GM12878 (cell line): ENCODE data around the gene APOBEC3B. TPM values are rescaled to one million over a fixed set of nuclear protein-coding genes. Genes with fewer than 3 reads are reported as not detected.

Experiments
- NBN ChIP-seq: fragments of 450-650 bp; IDR thresholded peaks from 2 replicates; pipeline ENCODE4 v1.6.1; 2016
- NFYA ChIP-seq: IDR thresholded peaks from 2 replicates; pipeline ENCODE4 v1.6.1; 2011; ENCODE audit warnings: low read depth, mild to moderate bottlenecking, low read length, improper control_type of control experiment, borderline replicate concordance
- NRF1 ChIP-seq: conservative IDR thresholded peaks from 2 replicates; pipeline ENCODE4 v1.6.1; 2011; ENCODE audit warnings: mild to moderate bottlenecking, low read depth, low read length, improper control_type of control experiment
- RB1 ChIP-seq: fragments of 450-650 bp; formaldehyde crosslinking; IDR thresholded peaks from 2 replicates; pipeline ENCODE4 v1.6.1; 2017; ENCODE audit warnings: mild to moderate bottlenecking, borderline replicate concordance
- STAT3 ChIP-seq: IDR thresholded peaks from 2 replicates; pipeline ENCODE4 v1.6.1; 2011; ENCODE audit warnings: low read depth, low read length, improper control_type of control experiment
- TBL1XR1 ChIP-seq: IDR thresholded peaks from 2 replicates; pipeline ENCODE4 v1.6.1; 2012; ENCODE audit warnings: low read depth, low read length, improper control_type of control experiment
- TCF7 ChIP-seq: IDR thresholded peaks from 2 replicates; pipeline ENCODE4 v1.6.1; 2014; ENCODE audit warnings: antibody characterized with exemption, borderline replicate concordance
- polyA plus RNA-seq, 11 experiments: library from polyadenylated mRNA; depleted of rRNA in 4 of 11; unstranded in 6 of 11; stranded (reverse) in 5 of 11; fragments of >200 nt; fragmentation: Nextera tagmentation in 4 of 11; fragmentation: Illumina TruSeq in 1 of 11; extraction: Ambion mirVana in 4 of 11; extraction: Trizol in 1 of 11; gene quantifications; 1 replicate in 1 of 11; 2 replicates in 10 of 11; pipeline versions ENCODE4 v1.2.1 to v1.2.3, GENCODE V29; 2011 to 2016; ENCODE audit warnings: inconsistent platforms in 2 of 11, missing spikeins in 2 of 11, low read depth in 1 of 11
- total RNA-seq, 4 experiments: library from RNA; depleted of rRNA in 3 of 4; stranded (reverse); fragments of >200 nt in 3 of 4; fragmentation: Illumina TruSeq in 1 of 4; extraction: Trizol in 1 of 4; gene quantifications; 2 replicates each; pipeline versions ENCODE4 v1.2.1 to v1.2.3, GENCODE V29; 2013 to 2021
- TF ChIP-seq, protein P1 (sequence below): fragments of 150-350 bp; IDR thresholded peaks from 2 replicates; pipeline ENCODE4 v1.6.1; 2014; ENCODE audit warnings: mild to moderate bottlenecking, low read depth, low read length
- TF ChIP-seq, protein P2 (sequence below): fragments of 450-650 bp; conservative IDR thresholded peaks from 2 replicates; pipeline ENCODE4 v1.6.1; 2017; ENCODE audit warnings: mild to moderate bottlenecking, moderate library complexity
- TF ChIP-seq, protein P3 (sequence below): fragments of 450-650 bp; IDR thresholded peaks from 2 replicates; pipeline ENCODE4 v1.6.1; 2014; ENCODE audit warnings: mild to moderate bottlenecking
- TF ChIP-seq, protein P4 (sequence below): fragments of 450-650 bp; formaldehyde crosslinking; IDR thresholded peaks from 2 replicates; pipeline ENCODE4 v1.4.0; 2022; ENCODE audit warnings: mild to moderate bottlenecking, moderate library complexity
- TF ChIP-seq, protein P5 (sequence below): fragments of 450-650 bp; IDR thresholded peaks from 2 replicates; pipeline ENCODE4 v1.6.1; 2017; ENCODE audit warnings: borderline replicate concordance
- TF ChIP-seq, protein P6 (sequence below): fragments of 450-650 bp; IDR thresholded peaks from 2 replicates; pipeline ENCODE4 v1.6.1; 2017; ENCODE audit warnings: mild to moderate bottlenecking, moderate library complexity

The APOBEC3B gene
- total and polyA plus RNA-seq, 10 of the 15 experiments (the other 5 are each of a cell fraction or from before 2014, with no cell fraction given) = 2.4 to 75.1 (median 30.9) TPM

DNA sequence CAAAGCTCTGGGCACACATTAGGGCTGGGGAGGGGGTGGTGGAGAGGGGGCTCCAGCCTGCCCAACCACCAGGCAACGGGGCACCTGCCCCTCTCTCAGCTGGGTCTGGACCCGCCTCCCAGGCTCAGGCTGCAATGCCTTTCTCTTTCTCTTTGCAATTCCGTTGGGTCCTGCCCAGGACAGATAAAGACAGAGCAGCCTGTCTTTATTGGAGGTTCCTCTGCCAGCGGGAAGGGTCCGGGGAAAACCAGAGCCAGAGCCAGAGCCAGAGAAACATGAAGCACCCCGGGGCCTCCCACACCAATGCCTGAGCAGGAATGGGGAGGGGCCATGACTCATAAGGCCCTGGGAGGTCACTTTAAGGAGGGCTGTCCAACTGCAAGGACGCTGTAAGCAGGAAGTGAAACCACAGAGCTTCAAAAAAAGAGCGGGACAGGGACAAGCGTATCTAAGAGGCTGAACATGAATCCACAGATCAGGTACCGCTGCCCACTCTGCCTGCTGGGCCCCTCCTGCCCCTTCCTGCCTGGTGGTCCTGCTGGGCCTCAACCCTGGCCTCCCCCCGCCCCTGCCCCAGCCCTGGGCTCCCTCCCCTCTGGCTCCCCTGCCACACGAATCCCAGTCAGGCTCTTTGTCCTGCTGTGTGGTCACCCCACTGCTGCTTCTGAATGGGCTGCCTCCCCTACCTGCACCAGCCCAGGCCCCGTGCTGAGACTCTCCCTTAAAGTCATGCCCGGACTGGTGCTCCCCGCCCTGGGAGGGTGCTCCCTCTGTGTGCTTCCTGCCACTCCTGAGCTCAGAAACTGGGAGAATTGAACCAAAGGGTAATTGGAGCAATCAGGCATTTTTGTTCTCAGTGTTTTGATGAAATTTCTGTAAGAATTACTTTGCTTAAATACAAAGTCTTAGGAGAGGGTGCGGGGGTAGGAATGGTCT, at the start of gene APOBEC3B (continued):
- TF ChIP-seq, protein P1, sequence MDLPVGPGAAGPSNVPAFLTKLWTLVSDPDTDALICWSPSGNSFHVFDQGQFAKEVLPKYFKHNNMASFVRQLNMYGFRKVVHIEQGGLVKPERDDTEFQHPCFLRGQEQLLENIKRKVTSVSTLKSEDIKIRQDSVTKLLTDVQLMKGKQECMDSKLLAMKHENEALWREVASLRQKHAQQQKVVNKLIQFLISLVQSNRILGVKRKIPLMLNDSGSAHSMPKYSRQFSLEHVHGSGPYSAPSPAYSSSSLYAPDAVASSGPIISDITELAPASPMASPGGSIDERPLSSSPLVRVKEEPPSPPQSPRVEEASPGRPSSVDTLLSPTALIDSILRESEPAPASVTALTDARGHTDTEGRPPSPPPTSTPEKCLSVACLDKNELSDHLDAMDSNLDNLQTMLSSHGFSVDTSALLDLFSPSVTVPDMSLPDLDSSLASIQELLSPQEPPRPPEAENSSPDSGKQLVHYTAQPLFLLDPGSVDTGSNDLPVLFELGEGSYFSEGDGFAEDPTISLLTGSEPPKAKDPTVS = no peak
- TF ChIP-seq NFYA = no peak
- TF ChIP-seq, protein P2, sequence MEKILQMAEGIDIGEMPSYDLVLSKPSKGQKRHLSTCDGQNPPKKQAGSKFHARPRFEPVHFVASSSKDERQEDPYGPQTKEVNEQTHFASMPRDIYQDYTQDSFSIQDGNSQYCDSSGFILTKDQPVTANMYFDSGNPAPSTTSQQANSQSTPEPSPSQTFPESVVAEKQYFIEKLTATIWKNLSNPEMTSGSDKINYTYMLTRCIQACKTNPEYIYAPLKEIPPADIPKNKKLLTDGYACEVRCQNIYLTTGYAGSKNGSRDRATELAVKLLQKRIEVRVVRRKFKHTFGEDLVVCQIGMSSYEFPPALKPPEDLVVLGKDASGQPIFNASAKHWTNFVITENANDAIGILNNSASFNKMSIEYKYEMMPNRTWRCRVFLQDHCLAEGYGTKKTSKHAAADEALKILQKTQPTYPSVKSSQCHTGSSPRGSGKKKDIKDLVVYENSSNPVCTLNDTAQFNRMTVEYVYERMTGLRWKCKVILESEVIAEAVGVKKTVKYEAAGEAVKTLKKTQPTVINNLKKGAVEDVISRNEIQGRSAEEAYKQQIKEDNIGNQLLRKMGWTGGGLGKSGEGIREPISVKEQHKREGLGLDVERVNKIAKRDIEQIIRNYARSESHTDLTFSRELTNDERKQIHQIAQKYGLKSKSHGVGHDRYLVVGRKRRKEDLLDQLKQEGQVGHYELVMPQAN = peak; percentile 92
- no peak for TF ChIP-seq NRF1
- TF ChIP-seq, protein P3, sequence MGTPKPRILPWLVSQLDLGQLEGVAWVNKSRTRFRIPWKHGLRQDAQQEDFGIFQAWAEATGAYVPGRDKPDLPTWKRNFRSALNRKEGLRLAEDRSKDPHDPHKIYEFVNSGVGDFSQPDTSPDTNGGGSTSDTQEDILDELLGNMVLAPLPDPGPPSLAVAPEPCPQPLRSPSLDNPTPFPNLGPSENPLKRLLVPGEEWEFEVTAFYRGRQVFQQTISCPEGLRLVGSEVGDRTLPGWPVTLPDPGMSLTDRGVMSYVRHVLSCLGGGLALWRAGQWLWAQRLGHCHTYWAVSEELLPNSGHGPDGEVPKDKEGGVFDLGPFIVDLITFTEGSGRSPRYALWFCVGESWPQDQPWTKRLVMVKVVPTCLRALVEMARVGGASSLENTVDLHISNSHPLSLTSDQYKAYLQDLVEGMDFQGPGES = no peak
- TF ChIP-seq, protein P4, sequence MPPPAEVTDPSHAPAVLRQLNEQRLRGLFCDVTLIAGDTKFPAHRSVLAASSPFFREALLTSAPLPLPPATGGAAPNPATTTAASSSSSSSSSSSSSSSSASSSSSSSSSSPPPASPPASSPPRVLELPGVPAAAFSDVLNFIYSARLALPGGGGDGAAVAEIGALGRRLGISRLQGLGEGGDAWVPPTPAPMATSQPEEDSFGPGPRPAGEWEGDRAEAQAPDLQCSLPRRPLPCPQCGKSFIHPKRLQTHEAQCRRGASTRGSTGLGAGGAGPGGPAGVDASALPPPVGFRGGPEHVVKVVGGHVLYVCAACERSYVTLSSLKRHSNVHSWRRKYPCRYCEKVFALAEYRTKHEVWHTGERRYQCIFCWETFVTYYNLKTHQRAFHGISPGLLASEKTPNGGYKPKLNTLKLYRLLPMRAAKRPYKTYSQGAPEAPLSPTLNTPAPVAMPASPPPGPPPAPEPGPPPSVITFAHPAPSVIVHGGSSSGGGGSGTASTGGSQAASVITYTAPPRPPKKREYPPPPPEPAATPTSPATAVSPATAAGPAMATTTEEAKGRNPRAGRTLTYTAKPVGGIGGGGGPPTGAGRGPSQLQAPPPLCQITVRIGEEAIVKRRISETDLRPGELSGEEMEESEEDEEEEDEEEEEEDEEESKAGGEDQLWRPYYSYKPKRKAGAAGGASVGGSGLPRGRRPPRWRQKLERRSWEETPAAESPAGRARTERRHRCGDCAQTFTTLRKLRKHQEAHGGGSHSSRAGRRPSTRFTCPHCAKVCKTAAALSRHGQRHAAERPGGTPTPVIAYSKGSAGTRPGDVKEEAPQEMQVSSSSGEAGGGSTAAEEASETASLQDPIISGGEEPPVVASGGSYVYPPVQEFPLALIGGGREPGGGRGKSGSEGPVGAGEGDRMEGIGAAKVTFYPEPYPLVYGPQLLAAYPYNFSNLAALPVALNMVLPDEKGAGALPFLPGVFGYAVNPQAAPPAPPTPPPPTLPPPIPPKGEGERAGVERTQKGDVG (CRISPR knock-in tag) = no peak
- TF ChIP-seq RB1 = no peak
- TF ChIP-seq, protein P5, sequence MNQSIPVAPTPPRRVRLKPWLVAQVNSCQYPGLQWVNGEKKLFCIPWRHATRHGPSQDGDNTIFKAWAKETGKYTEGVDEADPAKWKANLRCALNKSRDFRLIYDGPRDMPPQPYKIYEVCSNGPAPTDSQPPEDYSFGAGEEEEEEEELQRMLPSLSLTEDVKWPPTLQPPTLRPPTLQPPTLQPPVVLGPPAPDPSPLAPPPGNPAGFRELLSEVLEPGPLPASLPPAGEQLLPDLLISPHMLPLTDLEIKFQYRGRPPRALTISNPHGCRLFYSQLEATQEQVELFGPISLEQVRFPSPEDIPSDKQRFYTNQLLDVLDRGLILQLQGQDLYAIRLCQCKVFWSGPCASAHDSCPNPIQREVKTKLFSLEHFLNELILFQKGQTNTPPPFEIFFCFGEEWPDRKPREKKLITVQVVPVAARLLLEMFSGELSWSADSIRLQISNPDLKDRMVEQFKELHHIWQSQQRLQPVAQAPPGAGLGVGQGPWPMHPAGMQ = no peak
- TF ChIP-seq TCF7 = no peak
- no peak for TF ChIP-seq STAT3
- no peak; the same call in 1 of the 2 replicates for TF ChIP-seq TBL1XR1
- TF ChIP-seq, protein P6, sequence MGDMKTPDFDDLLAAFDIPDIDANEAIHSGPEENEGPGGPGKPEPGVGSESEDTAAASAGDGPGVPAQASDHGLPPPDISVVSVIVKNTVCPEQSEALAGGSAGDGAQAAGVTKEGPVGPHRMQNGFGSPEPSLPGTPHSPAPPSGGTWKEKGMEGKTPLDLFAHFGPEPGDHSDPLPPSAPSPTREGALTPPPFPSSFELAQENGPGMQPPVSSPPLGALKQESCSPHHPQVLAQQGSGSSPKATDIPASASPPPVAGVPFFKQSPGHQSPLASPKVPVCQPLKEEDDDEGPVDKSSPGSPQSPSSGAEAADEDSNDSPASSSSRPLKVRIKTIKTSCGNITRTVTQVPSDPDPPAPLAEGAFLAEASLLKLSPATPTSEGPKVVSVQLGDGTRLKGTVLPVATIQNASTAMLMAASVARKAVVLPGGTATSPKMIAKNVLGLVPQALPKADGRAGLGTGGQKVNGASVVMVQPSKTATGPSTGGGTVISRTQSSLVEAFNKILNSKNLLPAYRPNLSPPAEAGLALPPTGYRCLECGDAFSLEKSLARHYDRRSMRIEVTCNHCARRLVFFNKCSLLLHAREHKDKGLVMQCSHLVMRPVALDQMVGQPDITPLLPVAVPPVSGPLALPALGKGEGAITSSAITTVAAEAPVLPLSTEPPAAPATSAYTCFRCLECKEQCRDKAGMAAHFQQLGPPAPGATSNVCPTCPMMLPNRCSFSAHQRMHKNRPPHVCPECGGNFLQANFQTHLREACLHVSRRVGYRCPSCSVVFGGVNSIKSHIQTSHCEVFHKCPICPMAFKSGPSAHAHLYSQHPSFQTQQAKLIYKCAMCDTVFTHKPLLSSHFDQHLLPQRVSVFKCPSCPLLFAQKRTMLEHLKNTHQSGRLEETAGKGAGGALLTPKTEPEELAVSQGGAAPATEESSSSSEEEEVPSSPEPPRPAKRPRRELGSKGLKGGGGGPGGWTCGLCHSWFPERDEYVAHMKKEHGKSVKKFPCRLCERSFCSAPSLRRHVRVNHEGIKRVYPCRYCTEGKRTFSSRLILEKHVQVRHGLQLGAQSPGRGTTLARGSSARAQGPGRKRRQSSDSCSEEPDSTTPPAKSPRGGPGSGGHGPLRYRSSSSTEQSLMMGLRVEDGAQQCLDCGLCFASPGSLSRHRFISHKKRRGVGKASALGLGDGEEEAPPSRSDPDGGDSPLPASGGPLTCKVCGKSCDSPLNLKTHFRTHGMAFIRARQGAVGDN = peak; percentile 62; the same call in 1 of the 2 replicates
- no peak for TF ChIP-seq NBN
